ENCODE data around the gene PXYLP1.
A peak's percentile ranks its signal among the peaks of the same experiment; 100 is the strongest.

The PXYLP1 gene

GRCh38 chr3:141250828-141251227 lies 19.2 kb downstream of the PXYLP1 start:
- Mint-ChIP-seq H3K4me3 (no peak overlapping the region), H3K4me1 (ENCODE audit: low read depth) (peaks cover 7% of the 10 kb centered on the region), H3K27me3 (ENCODE audit: low read depth) (no peaks in the 10 kb centered on the region)

GRCh38 chr3:141253326-141253725 lies 21.7 kb downstream of the PXYLP1 start:
- Mint-ChIP-seq H3K9me3 (no peaks in the 10 kb centered on the region), H3K4me3 (no peak overlapping the region), H3K27me3 (ENCODE audit: low read depth) (no peaks in the 10 kb centered on the region), H3K27ac (no peak overlapping the region), H3K4me1 (ENCODE audit: low read depth) (peaks cover 28% of the 10 kb centered on the region), H3K36me3 (ENCODE audit: low read depth) (peaks cover 2% of the 10 kb centered on the region)

More at GRCh38 chr3:141250828-141251227, 19.2 kb downstream of the PXYLP1 start:
- H3K36me3 Mint-ChIP-seq (ENCODE audit: low read depth) = peaks cover 2% of the 10 kb centered on the region
- no peak overlapping the region for H3K27ac Mint-ChIP-seq
- H3K9me3 Mint-ChIP-seq = no peaks in the 10 kb centered on the region

GRCh38 chr3:141253811-141254210 lies 22.2 kb downstream of the PXYLP1 start:
- Mint-ChIP-seq H3K36me3 (ENCODE audit: low read depth) (peaks cover 2% of the 10 kb centered on the region), H3K27me3 (ENCODE audit: low read depth) (no peaks in the 10 kb centered on the region), H3K4me3 (no peak overlapping the region), H3K4me1 (ENCODE audit: low read depth) (peaks cover 32% of the 10 kb centered on the region), H3K27ac (no peak overlapping the region), H3K9me3 (no peaks in the 10 kb centered on the region)

- Mint-ChIP-seq H3K36me3 (ENCODE audit: low read depth) (peaks cover 5% of the 10 kb centered on the region), H3K4me3 (no peak overlapping the region), H3K4me1 (ENCODE audit: low read depth) (peaks cover 44% of the 10 kb centered on the region), H3K9me3 (no peaks in the 10 kb centered on the region), H3K27me3 (ENCODE audit: low read depth) (no peaks in the 10 kb centered on the region), H3K27ac (peak overlapping the region; percentile 20)
Measured at GRCh38 chr3:141255137-141255845, 23.7 kb downstream of the PXYLP1 start.

- peaks cover 49% of the 10 kb centered on the region for H3K4me1 Mint-ChIP-seq (ENCODE audit: low read depth)
- H3K27ac Mint-ChIP-seq = no peak overlapping the region
Measured at GRCh38 chr3:141255846-141256261, 24.2 kb downstream of the PXYLP1 start.

GRCh38 chr3:141256820-141257219 lies 25.2 kb downstream of the PXYLP1 start:
- peaks cover 59% of the 10 kb centered on the region for H3K4me1 Mint-ChIP-seq (ENCODE audit: low read depth)
- H3K36me3 Mint-ChIP-seq (ENCODE audit: low read depth) = peaks cover 12% of the 10 kb centered on the region
- no peaks in the 10 kb centered on the region for H3K27me3 Mint-ChIP-seq (ENCODE audit: low read depth)
- H3K27ac Mint-ChIP-seq = no peak overlapping the region
- no peaks in the 10 kb centered on the region for H3K9me3 Mint-ChIP-seq
- no peak overlapping the region for H3K4me3 Mint-ChIP-seq

More at GRCh38 chr3:141255846-141256261, 24.2 kb downstream of the PXYLP1 start:
- Mint-ChIP-seq H3K36me3 (ENCODE audit: low read depth) (peaks cover 4% of the 10 kb centered on the region), H3K27me3 (ENCODE audit: low read depth) (no peaks in the 10 kb centered on the region), H3K9me3 (no peaks in the 10 kb centered on the region), H3K4me3 (no peak overlapping the region)

- H3K27ac Mint-ChIP-seq = no peak overlapping the region
- H3K36me3 Mint-ChIP-seq (ENCODE audit: low read depth) = peaks cover 17% of the 10 kb centered on the region
- H3K4me3 Mint-ChIP-seq = no peak overlapping the region
- no peaks in the 10 kb centered on the region for H3K27me3 Mint-ChIP-seq (ENCODE audit: low read depth)
- H3K9me3 Mint-ChIP-seq = no peaks in the 10 kb centered on the region
- peaks cover 64% of the 10 kb centered on the region for H3K4me1 Mint-ChIP-seq (ENCODE audit: low read depth)
Measured at GRCh38 chr3:141257961-141258360, 26.3 kb downstream of the PXYLP1 start.

- Mint-ChIP-seq H3K9me3 (no peaks in the 10 kb centered on the region), H3K27me3 (ENCODE audit: low read depth) (no peaks in the 10 kb centered on the region), H3K36me3 (ENCODE audit: low read depth) (peaks cover 22% of the 10 kb centered on the region), H3K4me1 (ENCODE audit: low read depth) (peaks cover 64% of the 10 kb centered on the region), H3K4me3 (no peak overlapping the region), H3K27ac (no peak overlapping the region)
Measured at GRCh38 chr3:141258973-141259372, 27.3 kb downstream of the PXYLP1 start.

GRCh38 chr3:141259821-141260629 lies 28.4 kb downstream of the PXYLP1 start:
- Mint-ChIP-seq H3K4me1 (ENCODE audit: low read depth) (peaks cover 67% of the 10 kb centered on the region), H3K27me3 (ENCODE audit: low read depth) (no peaks in the 10 kb centered on the region), H3K4me3 (no peak overlapping the region), H3K36me3 (ENCODE audit: low read depth) (peaks cover 24% of the 10 kb centered on the region), H3K27ac (no peak overlapping the region), H3K9me3 (no peaks in the 10 kb centered on the region)

- Mint-ChIP-seq H3K4me3 (no peak overlapping the region), H3K36me3 (ENCODE audit: low read depth) (peaks cover 25% of the 10 kb centered on the region), H3K4me1 (ENCODE audit: low read depth) (peaks cover 65% of the 10 kb centered on the region), H3K9me3 (no peaks in the 10 kb centered on the region), H3K27ac (no peak overlapping the region), H3K27me3 (ENCODE audit: low read depth) (no peaks in the 10 kb centered on the region)
Measured at GRCh38 chr3:141260630-141260927, 29.0 kb downstream of the PXYLP1 start.

GRCh38 chr3:141261472-141262307 lies 30.1 kb downstream of the PXYLP1 start:
- peaks cover 62% of the 10 kb centered on the region for H3K4me1 Mint-ChIP-seq (ENCODE audit: low read depth)
- no peaks in the 10 kb centered on the region for H3K9me3 Mint-ChIP-seq
- H3K36me3 Mint-ChIP-seq (ENCODE audit: low read depth) = peaks cover 27% of the 10 kb centered on the region
- peak overlapping the region; percentile 70 for H3K27ac Mint-ChIP-seq
- no peaks in the 10 kb centered on the region for H3K27me3 Mint-ChIP-seq (ENCODE audit: low read depth)
- H3K4me3 Mint-ChIP-seq = peak overlapping the region; percentile 47

GRCh38 chr3:141262308-141262705 lies 30.7 kb downstream of the PXYLP1 start:
- Mint-ChIP-seq H3K27ac (no peak overlapping the region), H3K4me3 (peak overlapping the region; percentile 1), H3K4me1 (ENCODE audit: low read depth) (peaks cover 62% of the 10 kb centered on the region), H3K9me3 (no peaks in the 10 kb centered on the region), H3K27me3 (ENCODE audit: low read depth) (no peaks in the 10 kb centered on the region), H3K36me3 (ENCODE audit: low read depth) (peaks cover 27% of the 10 kb centered on the region)

- H3K4me1 Mint-ChIP-seq (ENCODE audit: low read depth) = peaks cover 45% of the 10 kb centered on the region
- peak overlapping the region; percentile 90 for H3K4me3 Mint-ChIP-seq
- H3K27ac Mint-ChIP-seq = peak overlapping the region; percentile 97
- peaks cover 31% of the 10 kb centered on the region for H3K36me3 Mint-ChIP-seq (ENCODE audit: low read depth)
- no peaks in the 10 kb centered on the region for H3K9me3 Mint-ChIP-seq
- H3K27me3 Mint-ChIP-seq (ENCODE audit: low read depth) = no peaks in the 10 kb centered on the region
Measured at GRCh38 chr3:141266186-141266585, 34.6 kb downstream of the PXYLP1 start.

GRCh38 chr3:141266797-141267555 lies 35.4 kb downstream of the PXYLP1 start:
- H3K4me3 Mint-ChIP-seq = peak overlapping the region; percentile 90
- peaks cover 26% of the 10 kb centered on the region for H3K36me3 Mint-ChIP-seq (ENCODE audit: low read depth)
- H3K9me3 Mint-ChIP-seq = no peaks in the 10 kb centered on the region
- H3K27ac Mint-ChIP-seq = peak overlapping the region; percentile 97
- H3K27me3 Mint-ChIP-seq (ENCODE audit: low read depth) = no peaks in the 10 kb centered on the region
- peaks cover 40% of the 10 kb centered on the region for H3K4me1 Mint-ChIP-seq (ENCODE audit: low read depth)
